GM21528 (cell line): Measurements from ENCODE around the gene ADPRH.

Source experiments
- ATAC-seq: cut with Tn5 transposase; IDR thresholded peaks from one replicate; pipeline ENCODE4 v1.9.1; 2021; ENCODE audit warnings: mild to moderate bottlenecking, moderate library complexity; ENCODE audit not compliant: unreplicated experiment, low FRiP score

The ADPRH gene

DNA sequence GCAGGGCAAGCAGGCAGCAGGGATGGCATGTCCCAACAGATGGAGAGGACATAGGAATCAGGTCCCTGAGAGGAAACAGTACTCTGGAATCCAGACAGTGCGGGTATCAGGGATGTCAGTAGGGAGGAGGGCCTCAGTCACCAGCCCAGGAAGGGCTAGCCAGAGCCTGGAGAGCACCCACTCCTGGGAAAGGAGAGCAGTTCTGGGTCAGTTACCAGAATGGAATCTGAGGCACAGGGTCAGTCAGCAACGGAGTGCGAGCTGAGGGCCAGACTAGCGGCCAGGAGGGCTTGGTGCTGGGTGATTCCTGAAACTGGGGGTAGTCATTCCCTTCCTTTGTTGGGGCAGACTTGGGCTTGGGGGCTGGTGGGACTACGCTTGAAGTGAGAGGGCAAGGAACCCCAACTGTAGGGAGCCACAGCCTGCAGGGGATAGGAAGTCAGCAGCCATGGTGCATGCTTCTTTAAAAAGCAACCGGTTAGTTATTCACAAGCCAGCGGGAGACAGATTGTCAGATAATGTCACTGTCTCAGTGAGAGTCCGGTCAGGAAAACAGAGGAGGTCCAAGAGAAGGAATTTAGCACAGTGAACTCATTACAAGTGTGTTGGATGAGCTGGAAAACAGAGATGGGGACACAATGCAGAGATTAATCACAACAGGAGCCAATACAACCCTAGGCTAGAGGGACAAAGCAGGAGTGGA lies 46.3 kb downstream of the ADPRH start:
- ATAC-seq, result no peak

DNA sequence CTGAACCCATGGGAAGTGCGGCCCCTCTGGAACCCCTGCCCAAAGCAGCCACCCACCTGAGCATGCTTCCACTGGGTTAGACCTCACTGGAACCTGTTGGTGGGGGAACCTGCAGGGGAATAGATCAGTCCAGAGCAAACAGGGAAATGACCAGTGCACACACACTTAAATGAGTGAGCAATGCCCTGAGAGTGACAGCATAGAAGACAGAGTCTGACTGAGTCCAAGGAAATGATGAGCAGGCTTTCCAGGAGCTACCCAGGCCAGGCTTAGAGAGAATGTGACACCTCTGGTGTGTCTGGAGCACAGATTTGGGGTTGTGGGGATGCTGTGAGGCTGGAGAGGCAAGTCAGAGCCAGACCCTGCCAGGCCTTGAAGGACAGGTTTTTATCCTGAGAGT lies 46.9 kb downstream of the ADPRH start:
- ATAC-seq, result no peak

DNA sequence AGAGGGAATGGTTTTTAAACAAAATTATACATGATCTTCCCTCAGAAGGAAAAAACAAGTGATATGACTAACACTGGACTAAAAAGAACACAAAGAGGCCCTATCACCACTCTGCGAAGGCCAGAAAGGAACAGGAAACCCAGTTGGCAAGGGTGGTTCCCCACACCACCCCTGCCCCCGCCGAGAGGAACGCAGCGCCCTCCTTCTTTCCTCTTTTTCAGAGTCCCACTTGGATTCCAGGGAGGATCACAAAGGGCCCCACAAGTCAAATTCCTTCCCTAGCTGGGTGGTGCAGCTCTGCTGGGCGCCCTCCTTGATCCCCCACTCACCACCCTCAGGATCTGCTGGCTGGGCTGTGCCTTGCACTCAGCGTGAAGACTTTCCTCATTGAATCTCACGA lies 48.2 kb downstream of the ADPRH start:
- no peak for ATAC-seq

DNA sequence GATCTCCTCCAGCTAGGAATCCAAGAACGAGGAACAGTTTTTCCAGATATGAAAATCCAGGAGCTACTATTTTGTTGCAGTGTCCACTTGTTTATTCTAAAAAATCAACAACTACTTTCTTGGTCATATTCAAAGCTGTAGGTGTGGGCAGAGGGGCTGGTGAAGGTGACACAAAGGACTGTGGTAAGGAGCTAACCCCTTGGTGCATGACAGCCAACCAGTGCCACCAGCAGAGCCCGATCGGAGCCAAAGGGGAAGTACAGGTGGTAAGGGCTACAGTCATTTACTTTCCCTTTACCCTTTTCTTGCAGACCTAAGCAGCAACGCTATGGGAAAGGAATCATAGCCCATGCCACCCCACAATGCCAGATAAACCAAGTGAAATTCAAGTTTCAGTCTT lies 49.1 kb downstream of the ADPRH start:
- peak; percentile 50 for ATAC-seq

DNA sequence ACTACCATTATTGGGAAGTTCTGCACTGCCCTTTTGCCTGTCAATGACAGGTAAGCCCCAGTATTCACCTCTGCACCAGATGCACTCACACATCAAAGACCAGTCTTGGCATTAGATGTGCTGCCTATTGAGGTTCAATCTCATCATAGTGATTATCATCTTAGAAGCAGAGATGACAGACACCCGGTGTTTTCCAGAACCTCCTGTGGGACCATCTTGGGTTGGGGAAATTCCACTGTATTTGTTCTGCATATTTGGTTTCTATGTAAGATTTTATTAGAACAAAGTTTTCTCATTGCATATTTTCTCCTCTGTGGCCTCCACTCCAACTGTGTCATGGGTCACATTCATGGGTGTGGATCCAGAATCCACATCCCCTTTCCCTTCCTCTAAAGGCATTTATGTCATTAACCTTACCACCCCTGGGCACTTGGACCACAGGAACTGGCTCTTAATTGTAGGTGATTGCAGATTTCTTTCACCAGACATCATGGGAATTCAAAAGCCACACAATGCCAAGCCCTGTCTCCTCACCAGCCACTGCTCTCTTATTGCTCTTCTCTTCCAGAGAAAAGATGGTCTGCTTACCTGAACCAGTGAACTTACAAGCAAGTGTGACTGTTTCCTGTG lies 49.6 kb downstream of the ADPRH start:
- ATAC-seq, result peak; percentile 32

DNA sequence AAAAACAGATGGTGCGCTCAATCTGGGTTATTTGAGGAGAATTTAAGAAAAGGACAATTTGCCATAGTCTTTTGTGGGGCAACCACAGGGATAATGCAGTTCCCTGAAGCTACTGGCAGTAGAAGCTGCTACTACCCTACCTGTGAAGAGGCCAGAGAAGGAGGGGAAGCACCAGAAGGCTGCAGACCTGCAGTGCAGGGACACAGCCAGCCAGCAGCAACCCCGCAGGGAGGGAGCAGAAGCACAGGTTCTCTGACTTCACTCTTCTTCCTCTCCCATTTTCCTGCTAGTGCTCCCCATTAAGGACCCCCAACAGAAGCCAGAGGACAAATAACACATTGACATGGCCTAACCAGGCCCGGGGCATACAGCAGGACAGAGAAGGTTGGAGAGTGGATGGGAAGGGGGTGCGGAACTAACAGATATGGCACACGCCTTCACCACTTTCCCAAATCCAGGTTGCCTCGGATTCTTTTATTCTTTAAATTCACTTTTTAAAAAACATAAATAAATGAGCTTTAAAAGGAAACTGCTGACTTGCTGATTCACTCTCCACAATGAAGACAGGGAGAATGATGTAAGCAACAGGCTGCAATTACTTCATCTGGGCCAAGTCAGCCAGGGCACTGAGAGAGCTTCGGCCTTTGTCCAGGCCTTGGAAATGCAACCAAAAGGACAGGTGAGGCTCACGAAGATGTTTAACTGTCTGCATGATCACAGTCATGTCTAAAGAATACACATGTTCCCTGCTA lies 51.0 kb downstream of the ADPRH start:
- ATAC-seq, result no peak

DNA sequence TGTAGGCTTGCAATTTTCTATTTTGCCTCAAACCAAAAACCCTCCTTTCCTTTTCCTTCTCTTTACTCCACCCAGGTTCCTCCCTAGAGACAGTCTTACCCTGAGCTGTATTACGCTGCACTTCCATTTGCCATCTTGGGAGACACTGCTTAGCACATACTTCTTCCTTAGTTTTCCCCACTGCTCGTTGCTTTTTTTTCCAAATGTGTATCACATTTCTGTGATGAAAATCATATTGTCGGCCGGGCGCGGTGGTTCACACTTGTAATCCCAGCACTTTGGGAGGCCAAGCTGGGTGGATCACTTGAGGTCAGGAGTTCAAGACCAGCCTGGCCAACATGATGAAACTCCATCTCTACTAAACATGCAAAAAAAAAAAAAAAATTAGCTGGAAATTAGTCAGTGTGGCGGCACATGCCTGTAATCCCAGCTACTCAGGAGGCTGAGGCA lies 51.6 kb downstream of the ADPRH start:
- no peak for ATAC-seq

DNA sequence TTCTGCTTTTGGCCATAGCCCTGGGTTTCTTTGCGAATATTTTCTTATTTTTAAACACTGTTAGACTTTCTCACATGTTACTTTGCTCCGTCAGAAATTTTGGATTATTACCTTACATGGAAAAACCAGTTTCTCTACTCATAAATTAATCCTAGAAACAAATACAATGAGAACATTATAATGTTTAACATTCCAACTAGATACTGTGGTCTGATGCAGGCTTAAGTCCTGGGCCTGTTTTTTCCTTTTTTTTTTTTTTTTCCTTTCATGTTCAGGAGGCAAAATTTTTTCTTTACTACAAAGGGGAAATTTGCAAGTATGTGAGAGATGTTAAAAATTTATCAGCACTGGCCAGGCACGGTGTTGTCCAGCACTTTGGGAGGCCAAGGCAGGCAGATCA lies 52.2 kb downstream of the ADPRH start:
- ATAC-seq, result no peak

DNA sequence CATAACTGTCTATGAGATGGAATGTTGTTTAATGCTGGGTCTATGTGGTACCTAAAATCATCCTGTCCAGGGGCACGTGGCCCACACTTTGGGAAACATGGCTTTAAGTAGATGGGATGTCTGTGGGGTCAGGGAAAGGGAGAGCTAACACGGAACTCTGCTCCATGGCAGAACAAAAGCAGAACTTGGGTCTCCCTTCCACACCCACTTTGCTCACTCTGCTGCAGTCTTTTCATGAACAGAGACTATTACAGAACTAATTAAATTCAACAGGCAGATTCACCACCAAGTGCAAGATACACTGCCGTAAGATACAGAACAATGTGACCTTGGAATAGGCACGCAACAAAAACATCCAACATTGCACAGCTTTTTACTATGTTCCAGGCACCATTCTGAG lies 52.9 kb downstream of the ADPRH start:
- ATAC-seq, result no peak

DNA sequence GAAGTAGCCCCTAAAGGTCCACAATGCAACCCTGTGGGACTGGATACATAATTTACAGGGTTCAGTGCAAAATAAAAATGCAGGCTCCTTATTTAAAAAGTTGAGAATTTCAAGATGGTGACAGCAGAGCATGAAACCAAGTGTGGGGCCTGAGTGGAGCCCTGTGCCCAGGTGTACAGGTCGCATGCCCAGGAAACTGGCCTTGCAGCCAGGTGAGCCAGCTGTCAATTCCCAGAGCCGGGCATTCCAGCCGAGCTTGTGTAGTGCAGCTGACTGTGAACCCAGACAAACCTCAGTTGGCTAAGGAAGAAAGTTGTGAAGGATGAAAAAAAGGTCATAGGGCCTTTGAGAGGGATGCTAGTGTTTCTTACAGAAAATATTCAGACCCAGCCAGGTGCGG lies 53.5 kb downstream of the ADPRH start:
- no peak for ATAC-seq

DNA sequence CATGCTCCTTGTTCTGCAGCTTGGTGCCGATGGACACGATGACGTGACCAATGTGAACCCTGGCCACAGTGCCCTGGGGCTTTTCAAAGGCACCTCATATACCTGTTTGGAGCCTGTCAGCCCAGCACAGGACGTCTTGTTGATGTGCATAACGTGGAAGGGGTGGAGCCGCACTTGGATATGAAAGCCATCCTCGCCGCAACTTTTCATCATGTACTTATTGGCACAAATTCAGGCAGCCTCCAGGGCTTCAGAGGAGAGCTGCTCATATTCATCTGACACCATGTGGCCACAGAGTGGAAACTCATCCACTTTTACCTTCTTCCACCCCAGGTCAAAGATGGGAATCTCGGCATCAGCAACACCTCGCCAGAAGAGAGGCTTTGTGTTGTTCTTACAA lies 56.4 kb downstream of the ADPRH start:
- no peak for ATAC-seq

DNA sequence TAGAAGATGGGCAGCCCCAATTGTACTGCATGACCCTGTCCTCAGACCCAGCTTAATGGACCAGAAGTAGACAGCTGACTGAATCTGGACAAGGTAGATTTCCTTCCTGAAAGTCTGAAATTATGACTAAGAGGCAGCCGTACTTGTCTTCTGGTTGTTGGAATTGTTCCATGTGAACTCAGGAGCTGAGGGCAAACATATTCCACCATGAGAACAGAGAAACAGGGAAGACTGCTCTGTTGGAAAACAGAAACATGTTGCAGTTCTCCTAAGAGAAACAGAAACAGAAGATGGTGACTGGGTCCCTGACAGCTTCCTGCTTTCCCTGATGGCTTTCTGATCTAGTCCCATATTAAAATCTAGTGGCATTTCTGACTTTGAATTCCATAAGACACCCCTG lies 57.0 kb downstream of the ADPRH start:
- ATAC-seq, result no peak

DNA sequence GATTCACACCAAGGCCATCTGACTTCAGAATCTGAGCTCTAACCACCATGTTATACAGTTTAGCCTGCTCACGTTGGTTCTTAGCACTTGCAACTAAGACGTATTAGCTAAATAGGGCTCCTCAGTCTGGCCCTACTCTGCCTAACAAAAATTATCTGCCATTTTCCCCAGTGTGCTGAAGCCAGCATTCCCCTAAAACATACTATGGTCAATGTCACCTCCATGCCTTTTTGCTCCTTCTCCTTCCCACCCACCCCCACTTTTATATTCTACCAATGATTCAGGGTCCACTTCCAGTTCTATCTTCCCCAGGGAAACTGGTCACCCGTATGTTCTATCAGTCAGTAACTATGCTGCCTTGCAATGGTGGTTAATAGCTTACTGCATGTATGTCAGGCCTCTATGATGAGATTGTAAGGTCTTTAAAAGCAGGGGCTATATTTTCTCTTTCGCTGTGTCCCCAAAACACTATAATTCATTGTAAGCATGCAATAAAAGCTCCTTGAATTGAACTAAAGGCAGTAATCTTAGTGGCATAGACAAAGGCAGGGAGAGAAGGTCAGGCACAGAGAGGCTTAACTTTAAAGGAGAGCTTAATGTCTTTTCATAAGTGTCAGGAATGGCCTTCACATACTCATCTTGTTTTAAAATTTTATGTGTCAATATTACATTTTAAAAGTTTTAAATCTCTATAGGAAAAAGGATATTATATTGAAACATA lies 57.8 kb downstream of the ADPRH start:
- no peak for ATAC-seq

DNA sequence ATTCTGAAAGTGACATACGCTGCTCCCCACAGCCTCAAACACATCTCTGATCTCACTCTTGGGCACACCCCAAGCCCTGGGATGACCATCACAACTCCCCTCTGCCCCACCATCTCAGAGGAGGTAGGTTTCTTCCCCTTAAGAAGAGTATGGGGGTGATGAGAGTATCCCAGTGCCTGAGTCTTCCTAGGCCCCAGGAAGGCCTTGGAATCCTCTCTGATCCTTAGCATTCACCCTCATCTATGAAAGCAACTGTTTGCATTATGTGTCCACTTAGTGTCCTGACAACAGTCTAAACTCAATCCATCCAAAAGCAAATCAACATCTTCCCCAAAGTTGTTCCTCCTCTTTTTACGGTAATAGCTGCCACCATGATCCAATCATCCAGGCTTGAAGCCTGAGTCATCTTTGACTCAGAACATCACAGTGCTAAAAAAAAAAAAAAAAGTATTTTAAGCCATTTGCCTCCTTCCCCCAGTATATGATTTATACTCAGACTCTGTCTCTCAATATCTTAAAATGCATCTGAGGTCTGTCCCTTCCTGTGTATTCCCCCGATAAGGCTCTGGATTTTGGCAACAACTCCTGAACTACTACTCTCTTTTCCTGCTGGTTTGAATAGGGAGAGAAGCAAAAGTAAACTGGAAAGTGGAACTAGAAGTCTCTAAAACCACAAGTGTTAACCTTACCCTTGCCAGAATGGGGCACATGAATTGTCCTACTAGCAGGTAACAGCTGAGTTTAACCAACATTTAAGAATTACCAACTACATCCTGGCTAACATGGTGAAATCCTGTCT lies 58.6 kb downstream of the ADPRH start:
- peak; percentile 36 for ATAC-seq
